ENCODE results near the gene FCF1. TPM values are rescaled to one million over a fixed set of nuclear protein-coding genes. Genes with fewer than 3 reads are reported as not detected.

FCF1 gene
- total RNA-seq, 2 experiments from 2014 or later: 16.1 to 62.1 TPM

DNA sequence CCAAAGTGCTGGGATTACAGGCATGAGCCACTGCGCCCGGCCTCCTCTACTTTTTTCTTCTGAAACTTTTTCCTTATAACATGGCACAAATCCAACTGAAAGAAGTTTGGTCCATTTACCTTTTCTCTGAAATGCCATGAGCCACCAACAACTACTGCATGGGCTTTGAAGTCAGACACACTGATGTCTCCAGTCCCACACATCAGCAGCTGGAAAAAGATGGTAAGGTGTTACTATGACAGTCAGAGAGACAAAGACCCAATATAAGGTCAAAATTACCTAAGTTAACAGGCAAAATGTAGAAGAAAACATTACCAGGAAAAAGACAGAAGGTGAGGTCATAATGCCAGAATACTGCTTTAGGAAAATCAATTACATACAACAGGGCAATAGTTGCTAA is 48.2 kb upstream of the FCF1 start:
- POLR2A ChIA-PET: interaction anchor here (0.6 kb wide), 2 partner anchors 80 to 242 kb away, joined by 3 to 6 read pairs; no protein-coding TSS in a partner anchor

DNA sequence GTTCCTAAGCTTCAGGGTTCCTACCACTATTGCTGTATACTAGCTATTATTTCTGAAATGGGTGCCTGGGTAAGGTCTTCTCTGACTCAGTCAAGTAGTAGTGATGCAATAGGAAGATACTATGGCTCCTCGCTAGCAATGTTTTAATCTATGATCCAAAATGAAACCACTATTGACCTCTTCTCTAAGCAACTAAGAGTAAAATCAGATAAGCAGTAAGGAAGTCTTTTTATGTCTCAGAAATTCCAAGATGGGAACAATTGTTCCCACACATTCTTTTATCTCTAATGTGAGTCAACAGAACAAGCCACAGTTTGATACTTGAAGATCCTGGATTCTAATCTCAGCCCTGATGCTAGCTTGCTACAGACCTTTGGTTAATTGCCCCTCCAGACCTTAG is 45.2 kb upstream of the FCF1 start:
- intact Hi-C loops (cut with micrococcal nuclease; ENCODE audit: unreplicated experiment): no loop called here
- Histone ChIP-seq H3K4me1 (ENCODE audit: insufficient read depth, low read length, poor library complexity, severe bottlenecking) (no peaks in the 10 kb centered on the region), H4K20me1 (ENCODE audit: insufficient read depth, low read length) (no peaks in the 10 kb centered on the region), H2AFZ (ENCODE audit: low read length) (no peak overlapping the region), H3K9me2 (ENCODE audit: insufficient read depth, low read length) (no peaks in the 10 kb centered on the region), H3K9me3 (ENCODE audit: low read length) (no peaks in the 10 kb centered on the region), H3K4me3 (ENCODE audit: low read depth, low read length, poor library complexity, severe bottlenecking) (no peak overlapping the region), H3K36me3 (ENCODE audit: insufficient read depth, low read length) (peaks cover 92% of the 10 kb centered on the region), H3K79me2 (ENCODE audit: insufficient read depth, low read depth, low read length) (no peaks in the 10 kb centered on the region), H3K27ac (ENCODE audit: low read depth, low read length, poor library complexity, severe bottlenecking) (no peak overlapping the region), H3K4me2 (ENCODE audit: low read length) (no peak overlapping the region)
- ChIA-PET CTCF (ENCODE audit: unreplicated experiment) (no interaction called here), POLR2A (interaction anchor here (1.0 to 1.9 kb wide), 2 partner anchors 10 to 122 kb away, joined by 3 to 7 read pairs; no protein-coding TSS in a partner anchor)
- no peak for DNase-seq (ENCODE audit: low spot score)
- TF ChIP-seq, protein P1, sequence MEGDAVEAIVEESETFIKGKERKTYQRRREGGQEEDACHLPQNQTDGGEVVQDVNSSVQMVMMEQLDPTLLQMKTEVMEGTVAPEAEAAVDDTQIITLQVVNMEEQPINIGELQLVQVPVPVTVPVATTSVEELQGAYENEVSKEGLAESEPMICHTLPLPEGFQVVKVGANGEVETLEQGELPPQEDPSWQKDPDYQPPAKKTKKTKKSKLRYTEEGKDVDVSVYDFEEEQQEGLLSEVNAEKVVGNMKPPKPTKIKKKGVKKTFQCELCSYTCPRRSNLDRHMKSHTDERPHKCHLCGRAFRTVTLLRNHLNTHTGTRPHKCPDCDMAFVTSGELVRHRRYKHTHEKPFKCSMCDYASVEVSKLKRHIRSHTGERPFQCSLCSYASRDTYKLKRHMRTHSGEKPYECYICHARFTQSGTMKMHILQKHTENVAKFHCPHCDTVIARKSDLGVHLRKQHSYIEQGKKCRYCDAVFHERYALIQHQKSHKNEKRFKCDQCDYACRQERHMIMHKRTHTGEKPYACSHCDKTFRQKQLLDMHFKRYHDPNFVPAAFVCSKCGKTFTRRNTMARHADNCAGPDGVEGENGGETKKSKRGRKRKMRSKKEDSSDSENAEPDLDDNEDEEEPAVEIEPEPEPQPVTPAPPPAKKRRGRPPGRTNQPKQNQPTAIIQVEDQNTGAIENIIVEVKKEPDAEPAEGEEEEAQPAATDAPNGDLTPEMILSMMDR (conservative IDR thresholded peaks at IDR 0.05; ENCODE audit: low read length): no peak
- TF ChIP-seq EZH2phosphoT487 (IDR thresholded peaks at IDR 0.05; ENCODE audit: borderline replicate concordance, low read depth, low read length): no peak
- no TSS peak for BruUV-seq (replicated peaks)

More for the DNA sequence above, 48.2 kb upstream of the FCF1 start:
- Histone ChIP-seq H2AFZ (ENCODE audit: low read length) (no peak overlapping the region), H3K9me3 (ENCODE audit: low read length) (no peaks in the 10 kb centered on the region), H4K20me1 (ENCODE audit: insufficient read depth, low read length) (no peaks in the 10 kb centered on the region; the same call in 1 of the 2 replicates), H3K4me3 (ENCODE audit: low read depth, low read length, poor library complexity, severe bottlenecking) (no peak overlapping the region), H3K36me3 (ENCODE audit: insufficient read depth, low read length) (peaks cover 93% of the 10 kb centered on the region), H3K9me2 (ENCODE audit: insufficient read depth, low read length) (no peaks in the 10 kb centered on the region), H3K79me2 (ENCODE audit: insufficient read depth, low read depth, low read length) (no peaks in the 10 kb centered on the region), H3K4me1 (ENCODE audit: insufficient read depth, low read length, poor library complexity, severe bottlenecking) (no peaks in the 10 kb centered on the region), H3K4me2 (ENCODE audit: low read length) (no peak overlapping the region), H3K27ac (ENCODE audit: low read depth, low read length, poor library complexity, severe bottlenecking) (no peak overlapping the region)
- intact Hi-C loops (cut with micrococcal nuclease; ENCODE audit: unreplicated experiment): no loop called here
- CTCF ChIA-PET (ENCODE audit: unreplicated experiment): no interaction called here
- BruUV-seq (replicated peaks): no TSS peak
- DNase-seq (ENCODE audit: low spot score): no peak
- TF ChIP-seq EZH2phosphoT487 (IDR thresholded peaks at IDR 0.05; ENCODE audit: borderline replicate concordance, low read depth, low read length): no peak
- TF ChIP-seq, protein P1 (conservative IDR thresholded peaks at IDR 0.05; ENCODE audit: low read length): no peak

DNA sequence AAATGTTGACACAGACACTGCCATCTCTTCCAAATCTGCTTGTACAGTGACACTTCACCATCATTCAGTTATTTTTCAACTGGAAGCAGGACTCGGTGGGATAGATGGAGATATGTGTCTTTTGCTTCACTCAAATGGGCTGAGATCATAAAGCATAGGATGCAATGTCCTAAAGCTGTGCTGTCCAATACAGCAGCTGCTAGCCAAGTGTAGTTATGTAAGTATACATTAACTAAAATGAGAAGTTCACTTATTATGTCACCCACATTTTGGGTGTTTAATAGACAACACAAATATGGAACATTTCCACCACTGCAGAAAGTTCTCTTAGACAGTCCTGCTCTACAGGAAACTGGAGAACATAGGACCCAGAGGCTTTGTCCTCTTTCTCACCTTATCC is 43.7 kb upstream of the FCF1 start:
- H3K79me2 ChIP-seq (ENCODE audit: insufficient read depth, low read depth, low read length): no peaks in the 10 kb centered on the region
- H3K4me3 ChIP-seq (ENCODE audit: low read depth, low read length, poor library complexity, severe bottlenecking): no peak overlapping the region
- no peaks in the 10 kb centered on the region for H4K20me1 ChIP-seq (ENCODE audit: insufficient read depth, low read length)
- CTCF ChIA-PET (ENCODE audit: unreplicated experiment): no interaction called here
- BruUV-seq (replicated peaks): no TSS peak
- peaks cover 91% of the 10 kb centered on the region for H3K36me3 ChIP-seq (ENCODE audit: insufficient read depth, low read length)
- no peak overlapping the region for H3K27ac ChIP-seq (ENCODE audit: low read depth, low read length, poor library complexity, severe bottlenecking)
- POLR2A ChIA-PET: no interaction called here
- H3K9me2 ChIP-seq (ENCODE audit: insufficient read depth, low read length): no peaks in the 10 kb centered on the region
- TF ChIP-seq EZH2phosphoT487 (IDR thresholded peaks at IDR 0.05; ENCODE audit: borderline replicate concordance, low read depth, low read length): no peak
- TF ChIP-seq, protein P1 (conservative IDR thresholded peaks at IDR 0.05; ENCODE audit: low read length): no peak
- DNase-seq (ENCODE audit: low spot score): no peak
- H3K4me1 ChIP-seq (ENCODE audit: insufficient read depth, low read length, poor library complexity, severe bottlenecking): no peaks in the 10 kb centered on the region
- no peaks in the 10 kb centered on the region for H3K9me3 ChIP-seq (ENCODE audit: low read length)
- H2AFZ ChIP-seq (ENCODE audit: low read length): no peak overlapping the region
- no peak overlapping the region for H3K4me2 ChIP-seq (ENCODE audit: low read length)
- intact Hi-C loops (cut with micrococcal nuclease; ENCODE audit: unreplicated experiment): no loop called here
